Measurements from ENCODE around the gene PDE1C.
"Not testable (repeated sequence)": the region's sequence is repeated elsewhere in the genome, so short reads cannot be mapped to it uniquely, and the experiment has no call there.

Gene PDE1C

GRCh38 chr7:32070406-32071360 lies at the start of gene PDE1C:
Gene PDE1C, minus strand, starts transcription at chr7:32070407.
- FAIRE-seq, result no peak

- no peak for FAIRE-seq
Measured at GRCh38 chr7:32119790-32120196, 49.6 kb upstream of the PDE1C start.

DNA sequence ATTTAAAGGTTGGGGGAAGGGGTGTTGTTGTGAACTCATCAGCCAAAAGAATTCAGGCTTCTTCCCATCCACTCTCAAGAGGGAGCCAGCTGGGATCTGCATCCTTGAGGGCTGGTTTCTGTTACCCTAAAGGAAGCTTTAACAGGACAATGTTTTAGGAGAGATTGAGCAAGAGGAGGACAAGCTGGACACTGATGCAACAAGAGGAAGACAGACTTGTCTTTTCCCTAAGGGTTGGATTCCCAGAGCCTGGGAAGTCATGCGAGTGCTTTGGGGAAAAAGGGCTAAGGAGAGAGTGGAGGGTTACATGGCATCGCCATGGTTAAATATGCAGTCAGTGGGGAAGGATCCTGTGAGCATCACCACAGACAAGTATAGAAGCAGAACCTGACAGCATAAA lies 47.6 kb upstream of the PDE1C start:
- no peak for FAIRE-seq

- no peak for FAIRE-seq
Measured at GRCh38 chr7:32116436-32116835, 46.2 kb upstream of the PDE1C start.

GRCh38 chr7:32115831-32116230 lies 45.6 kb upstream of the PDE1C start:
- FAIRE-seq, result no peak

- no peak for FAIRE-seq
Measured at GRCh38 chr7:32108651-32109050, 38.4 kb upstream of the PDE1C start.

DNA sequence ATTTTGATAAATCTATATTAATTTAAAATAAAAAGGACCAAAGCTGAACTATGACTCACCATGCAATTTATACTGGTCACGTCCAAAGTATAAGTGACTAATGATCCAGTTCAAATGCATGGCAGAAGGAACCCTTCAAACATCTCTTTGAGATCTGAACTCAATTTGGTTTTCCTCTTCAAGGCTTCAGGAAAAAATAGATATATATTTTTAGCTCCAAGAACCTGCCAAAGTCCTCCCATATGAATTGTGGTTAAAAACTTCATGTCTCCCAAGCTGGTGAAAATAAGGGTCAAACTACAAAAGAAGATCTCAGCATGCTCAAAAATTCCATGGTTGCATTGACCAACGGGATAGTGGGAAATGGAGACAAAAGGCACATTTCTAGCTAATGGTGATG lies 34.6 kb upstream of the PDE1C start:
- FAIRE-seq, result no peak

DNA sequence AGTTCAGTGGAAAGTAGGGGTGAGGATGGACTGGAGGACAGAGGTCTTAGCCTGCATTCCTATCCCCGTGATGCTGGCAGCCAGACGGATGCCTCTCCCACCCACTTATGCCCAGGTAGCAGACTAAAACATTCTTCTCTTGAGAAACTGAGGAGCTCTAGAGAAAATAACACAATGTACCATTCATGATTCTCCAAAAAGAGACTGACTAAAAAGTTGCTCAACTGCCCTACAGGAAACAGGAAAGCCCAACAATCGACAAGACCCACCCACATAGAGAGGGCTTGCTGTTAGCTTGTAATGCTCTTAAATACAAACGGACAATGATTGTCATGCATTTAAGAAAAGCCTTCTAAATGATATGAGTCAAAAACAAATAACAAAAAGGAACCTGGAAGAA lies 33.2 kb upstream of the PDE1C start:
- FAIRE-seq, result no peak

- no peak for FAIRE-seq
Measured at GRCh38 chr7:32102432-32102873, 32.2 kb upstream of the PDE1C start.

DNA sequence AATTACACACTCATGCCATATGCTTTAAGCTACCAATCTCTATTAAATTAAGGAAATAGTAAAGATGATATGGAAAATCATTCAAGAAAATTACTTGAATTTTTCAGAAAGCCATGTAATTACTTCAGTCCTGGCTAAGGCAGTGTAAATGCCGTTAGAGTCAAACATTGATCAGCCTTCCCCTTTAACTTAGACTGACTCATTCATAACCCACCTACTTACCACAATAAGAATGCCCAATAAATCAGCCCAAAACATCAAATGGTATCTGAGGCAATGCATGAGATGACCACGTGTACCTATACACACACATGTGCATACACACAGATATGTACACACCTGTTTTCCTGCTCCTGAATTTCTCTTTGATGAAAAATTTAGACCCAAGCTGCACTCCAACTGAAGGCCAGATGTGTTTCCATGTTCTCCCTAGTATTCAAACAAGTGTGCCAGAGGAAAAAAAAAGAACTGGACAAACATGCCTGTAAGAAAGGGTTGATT lies 30.2 kb upstream of the PDE1C start:
- no peak for FAIRE-seq

DNA sequence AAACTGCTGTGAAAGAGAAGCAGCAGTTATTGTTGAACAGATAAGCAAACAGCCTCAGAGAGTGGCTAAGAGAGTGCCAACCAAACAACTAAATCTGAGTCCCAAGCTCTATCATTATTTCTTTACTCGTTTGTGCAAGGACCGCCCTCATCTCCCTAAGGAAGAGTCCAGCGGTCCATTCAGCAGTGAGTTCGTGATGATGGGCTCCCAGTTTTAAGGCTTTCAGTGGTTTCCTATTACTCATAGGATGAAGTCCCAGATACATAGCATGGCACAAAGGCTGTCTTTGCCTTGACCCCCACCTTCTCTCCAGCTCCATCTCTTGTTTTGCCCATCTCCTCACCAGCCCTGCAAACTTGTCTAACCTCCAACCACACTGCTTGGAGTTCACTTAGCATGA lies 24.3 kb upstream of the PDE1C start:
- FAIRE-seq, result no peak

GRCh38 chr7:32093415-32094408 lies 23.5 kb upstream of the PDE1C start:
- no peak for FAIRE-seq

GRCh38 chr7:32092346-32092745 lies 22.1 kb upstream of the PDE1C start:
- FAIRE-seq, result no peak

- no peak for FAIRE-seq
Measured at GRCh38 chr7:32091608-32092210, 21.5 kb upstream of the PDE1C start.

- no peak for FAIRE-seq
Measured at GRCh38 chr7:32089678-32090077, 19.5 kb upstream of the PDE1C start.

DNA sequence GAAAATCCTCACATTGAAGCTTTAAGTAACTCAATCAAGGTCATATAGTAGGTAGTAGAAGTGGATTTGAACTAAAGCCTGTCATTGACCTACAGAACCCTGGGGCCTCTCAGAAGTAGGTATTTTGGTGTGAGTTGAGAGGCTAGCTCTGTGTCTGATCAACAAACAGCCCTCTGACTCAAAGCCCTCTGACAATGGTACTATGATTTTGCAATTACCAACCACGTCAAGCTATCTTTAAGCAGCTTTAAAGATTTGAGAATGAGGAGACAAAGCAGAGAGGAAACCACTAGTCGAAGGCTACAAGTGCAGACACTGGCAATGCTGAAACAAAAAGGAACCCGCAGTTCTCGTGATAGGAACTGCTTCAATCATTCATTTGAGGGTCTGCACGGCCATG lies 19.0 kb upstream of the PDE1C start:
- FAIRE-seq, result no peak

DNA sequence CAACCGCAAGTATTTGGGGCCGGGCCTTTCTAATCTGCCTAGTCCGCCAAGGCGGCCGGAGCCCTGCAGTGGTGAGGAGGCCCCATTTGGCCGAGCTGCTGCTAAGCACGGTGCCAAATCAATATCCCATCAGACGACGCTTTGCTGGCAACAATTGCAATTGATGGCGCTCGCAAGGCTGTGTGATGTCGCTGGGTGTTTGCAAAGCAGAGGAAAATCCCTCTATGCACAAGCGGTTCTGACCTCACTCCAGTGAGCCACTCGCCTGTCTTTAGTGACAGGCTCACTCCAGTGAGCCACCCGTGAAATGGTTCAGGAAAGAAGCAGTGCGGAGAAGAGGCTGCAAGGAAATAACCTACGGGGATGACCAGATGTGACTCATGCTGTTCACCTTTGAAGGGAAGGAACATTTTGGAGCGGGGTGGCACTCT lies 18.3 kb upstream of the PDE1C start:
- no peak for FAIRE-seq

- FAIRE-seq, result no peak
Measured at GRCh38 chr7:32079510-32079909, 9.3 kb upstream of the PDE1C start.

DNA sequence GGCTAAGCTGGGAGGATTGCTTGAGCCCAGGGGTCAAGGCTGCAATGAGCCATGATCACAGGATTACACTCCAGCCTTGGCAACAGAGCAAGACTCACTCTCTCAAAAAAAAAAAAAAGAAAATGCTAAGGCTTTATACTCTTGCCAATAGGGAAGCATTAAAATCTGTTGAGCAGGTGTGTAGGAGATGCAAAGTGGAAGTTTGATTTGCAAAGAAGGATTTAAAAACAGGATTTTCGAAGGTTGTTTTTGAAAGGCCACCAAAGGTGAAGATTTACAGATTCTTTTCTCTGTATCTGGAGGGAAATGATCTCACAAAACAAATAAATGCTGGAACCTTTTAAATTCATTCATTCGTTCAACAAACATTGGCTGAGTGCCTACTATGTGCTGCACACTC lies 8.6 kb upstream of the PDE1C start:
- FAIRE-seq, result no peak

GRCh38 chr7:32077806-32078205 lies 7.6 kb upstream of the PDE1C start:
- no peak for FAIRE-seq

DNA sequence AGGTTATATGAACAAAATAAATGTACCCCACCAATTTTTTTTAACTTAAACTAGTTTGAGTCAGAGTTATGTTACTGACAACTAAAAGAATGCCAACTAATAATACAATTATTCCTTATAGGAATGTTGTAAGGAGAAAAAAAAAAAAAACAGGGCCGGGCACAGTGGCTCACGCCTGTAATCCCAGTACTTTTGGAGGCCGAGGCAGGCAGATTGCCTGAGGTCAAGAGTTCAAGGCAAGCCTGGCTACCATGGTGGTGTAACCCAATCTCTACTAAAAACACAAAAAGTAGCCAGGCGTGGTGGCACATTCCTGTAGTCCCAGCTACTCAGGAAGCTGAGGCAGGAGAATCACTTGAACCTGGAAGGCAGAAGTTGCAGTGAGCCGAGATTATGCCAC lies 6.6 kb upstream of the PDE1C start:
- FAIRE-seq, result not testable (repeated sequence)

GRCh38 chr7:32075612-32076011 lies 5.4 kb upstream of the PDE1C start:
- no peak for FAIRE-seq

All from A204.1 (cell line).